Small intestine (tissue), 7 donors: ENCODE measurements around the gene LIN9. TPM values are rescaled to one million over a fixed set of nuclear protein-coding genes. Genes with fewer than 3 reads are reported as not detected.

Experiments used
- DNase-seq, 2 donors: peaks; one replicate each; pipeline versions ENCODE4 v3.0.0 to v3.0.0-alpha.2; 2013
- FAIRE-seq: peaks from 2 replicates; lab custom pipeline; 2012; peaks lifted over from hg19 to GRCh38; lab: Jason Lieb, UNC
- H3K27ac ChIP-seq, 3 donors: one replicate each; pipeline ENCODE4 v1.5.1; 2013; ENCODE audit warnings: low read length in 2 of 3, mild to moderate bottlenecking in 2 of 3, control low read depth in 1 of 3, inconsistent platforms in 1 of 3, low read depth in 1 of 3, moderate library complexity in 1 of 3
- H3K27me3 ChIP-seq, 3 donors: one replicate each; pipeline ENCODE4 v1.6.1; 2013; ENCODE audit warnings: low read length in 3 of 3, inconsistent platforms in 1 of 3; ENCODE audit not compliant: control insufficient read depth in 3 of 3, insufficient read depth in 3 of 3
- H3K36me3 ChIP-seq, 3 donors: one replicate each; pipeline ENCODE4 v1.6.1; 2013; ENCODE audit warnings: low read length in 3 of 3, inconsistent platforms in 1 of 3, low read depth in 1 of 3, mild to moderate bottlenecking in 1 of 3, moderate library complexity in 1 of 3; ENCODE audit not compliant: control insufficient read depth in 3 of 3, insufficient read depth in 2 of 3
- H3K4me1 ChIP-seq, 3 donors: one replicate each; pipeline ENCODE4 v1.6.1; 2013; ENCODE audit warnings: low read length in 2 of 3, inconsistent platforms in 1 of 3, low read depth in 1 of 3, mild to moderate bottlenecking in 1 of 3, moderate library complexity in 1 of 3; ENCODE audit not compliant: control insufficient read depth in 3 of 3, insufficient read depth in 2 of 3
- H3K4me3 ChIP-seq, 3 donors: one replicate each; pipeline ENCODE4 v1.5.1; 2013; ENCODE audit warnings: low read length in 3 of 3, control low read depth in 1 of 3, inconsistent platforms in 1 of 3, low read depth in 1 of 3, mild to moderate bottlenecking in 1 of 3, moderate library complexity in 1 of 3
- H3K9me3 ChIP-seq, 2 donors: one replicate each; pipeline ENCODE4 v1.6.1; 2013; ENCODE audit warnings: low read depth in 1 of 2, low read length in 1 of 2; ENCODE audit not compliant: control insufficient read depth in 2 of 2, insufficient read depth in 1 of 2
- WGBS, 3 donors: extraction: QIAGEN DNeasy Blood & Tissue Kit; methylation state at CpG; one replicate each; pipeline ENCODE4 v1.1.7; 2013; 5-methylcytosine and 5-hydroxymethylcytosine counted together
- polyA plus RNA-seq, 4 donors: library from polyadenylated mRNA; stranded (reverse) in 3 of 4; unstranded in 1 of 4; fragments of 200-250 nt in 3 of 4; fragments of 120-200 nt in 1 of 4; gene quantifications; one replicate each; pipeline versions ENCODE4 v1.2.1 to v1.2.3, GENCODE V29; 2013
- donor health status: healthy with polysubstance abuse.
- donor health status: control.
- donor health status: control.
- donor health status: Bipolar disorder and iron deficiency.
- donor health status: healthy.

Gene LIN9
- polyA plus RNA-seq, 4 donors, result 1.8 to 5.5 (median 3.7) TPM

DNA sequence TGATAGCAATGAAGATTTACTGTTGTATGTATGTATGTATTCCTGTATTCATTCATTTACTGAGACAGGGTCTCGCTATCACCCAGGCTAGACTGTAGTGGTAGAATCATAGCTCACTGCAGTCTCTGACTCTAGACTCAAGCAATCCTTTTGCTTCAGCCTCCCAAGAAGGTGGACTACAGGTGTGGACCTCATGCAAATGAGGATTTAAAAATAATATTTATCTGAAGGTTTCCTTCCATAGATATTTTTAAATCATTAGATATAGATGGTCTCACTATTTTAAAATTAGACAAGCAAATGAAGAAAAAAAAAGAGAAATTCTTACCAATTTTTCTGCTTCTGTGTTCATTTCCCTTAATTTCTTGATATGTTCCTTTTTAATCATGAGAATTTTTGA is 58.5 kb downstream of the LIN9 start:
- Histone ChIP-seq H3K4me3 (no peak overlapping the region), H3K27me3 (no peaks in the 10 kb centered on the region), H3K9me3 (no peaks in the 10 kb centered on the region), H3K27ac (no peak overlapping the region), H3K4me1 (no peaks in the 10 kb centered on the region), H3K36me3 (peaks cover 0 to 4% (median 2%) of the 10 kb centered on the region in 3 donors)
- FAIRE-seq (no peak), DNase-seq (no peak)
- 96 to 100% (median 100%) methylated on average over 1 of the region's 1 CpG for WGBS, 3 donors

- Histone ChIP-seq H3K36me3 (peaks cover 0 to 5% (median 2%) of the 10 kb centered on the region in 3 donors), H3K4me1 (no peaks in the 10 kb centered on the region), H3K9me3 (no peaks in the 10 kb centered on the region), H3K27me3 (no peaks in the 10 kb centered on the region), H3K4me3 (no peak overlapping the region), H3K27ac (no peak overlapping the region)
- FAIRE-seq, result no peak
- 81 to 88% (median 85%) methylated on average over 3 of the region's 3 CpGs for WGBS, 3 donors
- DNase-seq, result no peak
These were observed 60.2 kb downstream of the LIN9 start for GRCh38 chr1:226248796-226249195.

DNA sequence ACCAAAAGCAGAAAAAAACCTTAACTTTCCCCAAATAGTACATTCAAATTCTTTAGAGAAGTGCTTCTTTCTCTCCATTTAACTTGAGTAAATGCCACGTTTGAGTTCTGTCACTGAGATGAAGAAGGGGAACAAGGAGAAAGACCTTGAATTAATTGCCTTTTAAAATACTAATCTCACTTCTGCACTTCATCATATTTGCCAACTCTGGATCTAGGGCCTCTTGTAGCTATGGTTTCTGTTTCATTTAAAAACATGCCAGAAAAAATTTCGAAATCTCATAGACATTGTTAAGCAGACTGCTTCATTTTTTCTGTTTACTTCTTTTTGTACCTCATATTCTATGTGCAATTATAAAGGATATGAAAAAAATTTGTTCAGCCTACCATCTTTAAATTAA is 60.9 kb downstream of the LIN9 start:
- no peak for DNase-seq
- no peaks in the 10 kb centered on the region for H3K27me3 ChIP-seq
- peaks cover 0 to 2% (median 2%) of the 10 kb centered on the region in 3 donors for H3K36me3 ChIP-seq
- no peak for FAIRE-seq
- no peak overlapping the region for H3K4me3 ChIP-seq
- H3K27ac ChIP-seq, result no peak overlapping the region
- WGBS, 3 donors, result 55 to 73% (median 65%) methylated on average over 2 of the region's 2 CpGs
- H3K4me1 ChIP-seq, result no peaks in the 10 kb centered on the region
- no peaks in the 10 kb centered on the region for H3K9me3 ChIP-seq

GRCh38 chr1:226239421-226239820 is 69.5 kb downstream of the LIN9 start:
- WGBS, 3 donors, result 96 to 98% (median 97%) methylated on average over 3 of the region's 3 CpGs
- Histone ChIP-seq H3K36me3 (peaks cover 0 to 8% (median 4%) of the 10 kb centered on the region in 3 donors), H3K4me3 (no peak overlapping the region), H3K9me3 (no peaks in the 10 kb centered on the region), H3K27me3 (no peaks in the 10 kb centered on the region), H3K27ac (no peak overlapping the region), H3K4me1 (no peaks in the 10 kb centered on the region)
- FAIRE-seq, result no peak
- DNase-seq, result no peak

- peaks cover 2 to 10% (median 4%) of the 10 kb centered on the region in 3 donors for H3K36me3 ChIP-seq
- 93 to 100% (median 93%) methylated on average over 1 of the region's 1 CpG for WGBS, 3 donors
- H3K4me3 ChIP-seq, result no peak overlapping the region
- H3K9me3 ChIP-seq, result no peaks in the 10 kb centered on the region
- H3K27ac ChIP-seq, result no peak overlapping the region
- DNase-seq (no peak), FAIRE-seq (no peak)
- H3K27me3 ChIP-seq, result no peaks in the 10 kb centered on the region
- no peaks in the 10 kb centered on the region for H3K4me1 ChIP-seq
These were observed 72.1 kb downstream of the LIN9 start for GRCh38 chr1:226236826-226237225.

- WGBS, 3 donors, result 88 to 96% (median 92%) methylated on average over 3 of the region's 3 CpGs
- peaks cover 2 to 10% (median 4%) of the 10 kb centered on the region in 3 donors for H3K36me3 ChIP-seq
- no peak overlapping the region for H3K4me3 ChIP-seq
- no peaks in the 10 kb centered on the region for H3K4me1 ChIP-seq
- DNase-seq, result no peak
- FAIRE-seq, result no peak
- H3K9me3 ChIP-seq, result no peaks in the 10 kb centered on the region
- no peak overlapping the region for H3K27ac ChIP-seq
- H3K27me3 ChIP-seq, result no peaks in the 10 kb centered on the region
These were observed 75.2 kb downstream of the LIN9 start for GRCh38 chr1:226233806-226234205.

DNA sequence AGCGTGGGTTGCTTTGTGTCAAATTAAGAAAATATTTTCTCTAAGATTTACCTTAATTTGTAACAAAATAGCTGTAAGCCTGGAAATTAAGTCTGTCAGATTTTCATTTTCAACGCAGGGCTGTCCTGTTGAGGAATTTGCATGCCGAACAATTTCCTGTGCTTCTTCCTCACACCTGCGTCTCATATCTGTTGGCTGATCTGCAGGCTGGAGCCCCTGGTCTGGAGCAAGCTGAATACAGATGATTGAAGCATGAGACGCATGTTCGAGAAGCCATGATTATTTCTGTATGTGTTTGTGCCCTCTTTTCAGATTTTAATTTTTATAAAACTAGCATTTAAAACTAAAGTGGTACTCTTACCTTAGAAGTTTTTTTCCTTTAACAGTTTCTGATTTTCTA is 75.7 kb downstream of the LIN9 start:
- Histone ChIP-seq H3K36me3 (peaks cover 2 to 10% (median 4%) of the 10 kb centered on the region in 3 donors), H3K27me3 (no peaks in the 10 kb centered on the region), H3K4me1 (no peaks in the 10 kb centered on the region), H3K9me3 (no peaks in the 10 kb centered on the region), H3K27ac (no peak overlapping the region), H3K4me3 (no peak overlapping the region)
- 85 to 89% (median 86%) methylated on average over 6 of the region's 6 CpGs for WGBS, 3 donors
- DNase-seq, result no peak
- no peak for FAIRE-seq

- Histone ChIP-seq H3K4me3 (no peak overlapping the region), H3K4me1 (no peaks in the 10 kb centered on the region), H3K27me3 (peaks cover 0 to 18% (median 4%) of the 10 kb centered on the region in 3 donors), H3K36me3 (peaks cover 0 to 2% (median 0%) of the 10 kb centered on the region in 3 donors), H3K27ac (no peak overlapping the region), H3K9me3 (no peaks in the 10 kb centered on the region)
- no peak for DNase-seq
- 86 to 92% (median 90%) methylated on average over 3 of the region's 3 CpGs for WGBS, 3 donors
- FAIRE-seq, result no peak
These were observed 82.4 kb downstream of the LIN9 start for GRCh38 chr1:226226601-226227000.

GRCh38 chr1:226223786-226224244 is 85.1 kb downstream of the LIN9 start:
- Histone ChIP-seq H3K4me3 (peak overlapping the region; percentile 13 to 45 (median 27)), H3K9me3 (no peaks in the 10 kb centered on the region), H3K4me1 (no peaks in the 10 kb centered on the region), H3K36me3 (peaks cover 0 to 2% (median 0%) of the 10 kb centered on the region in 3 donors), H3K27me3 (peaks cover 0 to 18% (median 4%) of the 10 kb centered on the region in 3 donors), H3K27ac (peak overlapping the region in 1 of 3 donors; percentile 34)
- WGBS, 3 donors, result 1 to 3% (median 2%) methylated on average over 34 to 55 of the region's 55 CpGs
- peak; percentile 55 to 62 for DNase-seq
- no peak for FAIRE-seq
